Measurements from ENCODE around the gene STK31.
A peak's percentile ranks its signal among the peaks of the same experiment; 100 is the strongest.
"Not testable (repeated sequence)": the region's sequence is repeated elsewhere in the genome, so short reads cannot be mapped to it uniquely, and the experiment has no call there.

Gene STK31

GRCh38 chr7:23768022-23768421 lies 58.0 kb downstream of the STK31 start:
- TF ChIP-seq CTCF (IDR thresholded peaks at IDR 0.05) = no peak
- Mint-ChIP-seq H3K4me3 (no peak overlapping the region), H3K36me3 (ENCODE audit: low read depth) (no peaks in the 10 kb centered on the region), H3K27ac (no peak overlapping the region), H3K27me3 (ENCODE audit: low read depth, poor library complexity) (no peaks in the 10 kb centered on the region), H3K9me3 (no peaks in the 10 kb centered on the region), H3K4me1 (peaks cover 5% of the 10 kb centered on the region)
- DNase-seq = no peak

DNA sequence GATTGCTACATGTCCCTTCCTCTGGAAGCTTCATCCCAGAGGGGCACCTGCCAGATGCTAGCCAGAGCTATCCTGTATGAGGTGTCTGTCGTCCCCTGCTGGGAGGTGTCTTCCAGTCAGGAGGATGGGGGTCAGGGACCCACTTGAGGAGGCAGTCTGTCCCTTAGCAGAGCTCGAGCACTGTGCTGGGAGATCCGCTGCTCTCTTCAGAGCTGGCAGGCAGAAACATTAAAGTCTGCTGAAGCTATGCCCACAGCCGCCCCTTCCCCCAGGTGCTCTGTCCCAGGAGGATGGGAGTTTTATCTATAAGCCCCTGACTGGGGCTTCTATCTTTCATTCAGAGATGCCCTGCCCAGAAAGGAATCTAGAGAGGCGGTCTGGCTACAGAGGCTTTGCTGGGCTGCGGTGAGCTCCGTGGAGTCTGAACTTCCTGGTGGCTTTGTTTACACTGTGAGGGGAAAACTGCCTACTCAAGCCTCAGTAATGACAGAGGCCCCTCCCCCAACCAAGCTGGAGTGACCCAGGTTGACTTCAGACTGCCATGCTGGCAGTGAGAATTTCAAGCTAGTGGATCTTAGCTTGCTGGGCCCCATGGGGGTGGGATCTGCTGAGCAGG lies 69.3 kb downstream of the STK31 start:
- H3K27me3 Mint-ChIP-seq (ENCODE audit: low read depth, poor library complexity); DNase-seq; H3K36me3 Mint-ChIP-seq (ENCODE audit: low read depth); H3K4me1 Mint-ChIP-seq; H3K27ac Mint-ChIP-seq; H3K9me3 Mint-ChIP-seq; H3K4me3 Mint-ChIP-seq: not testable (repeated sequence)

GRCh38 chr7:23783115-23783514 lies 73.1 kb downstream of the STK31 start:
- H3K27ac Mint-ChIP-seq = no peak overlapping the region
- no peak for TF ChIP-seq CTCF (IDR thresholded peaks at IDR 0.05)
- H3K4me1 Mint-ChIP-seq = peaks cover 6% of the 10 kb centered on the region
- H3K9me3 Mint-ChIP-seq = no peaks in the 10 kb centered on the region
- no peak for DNase-seq
- H3K36me3 Mint-ChIP-seq (ENCODE audit: low read depth) = no peaks in the 10 kb centered on the region
- H3K27me3 Mint-ChIP-seq (ENCODE audit: low read depth, poor library complexity) = peaks cover 4% of the 10 kb centered on the region
- H3K4me3 Mint-ChIP-seq = no peak overlapping the region

DNA sequence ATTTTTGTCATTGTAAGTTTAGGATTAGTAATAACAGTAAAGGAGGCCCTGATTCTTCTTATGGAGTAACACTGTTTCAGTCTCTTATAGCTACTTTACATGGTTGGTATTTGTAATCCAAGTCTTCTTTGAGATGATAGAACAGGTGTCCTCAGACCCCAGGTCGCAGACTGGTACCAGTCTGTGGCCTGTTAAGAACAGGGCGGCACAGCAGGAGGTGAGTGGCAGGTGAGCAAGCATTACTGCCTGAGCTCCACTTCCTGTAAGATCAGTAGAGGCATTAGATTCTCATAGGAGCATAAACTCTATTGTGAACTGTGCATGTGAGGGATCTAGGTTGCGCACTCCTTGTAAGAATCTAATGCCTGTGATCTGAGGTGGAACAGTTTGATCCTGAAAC lies 77.3 kb downstream of the STK31 start:
- TF ChIP-seq CTCF (IDR thresholded peaks at IDR 0.05) = no peak
- Mint-ChIP-seq H3K27ac (peak overlapping the region; percentile 44), H3K4me1 (no peaks in the 10 kb centered on the region), H3K9me3 (no peaks in the 10 kb centered on the region), H3K36me3 (ENCODE audit: low read depth) (no peaks in the 10 kb centered on the region), H3K27me3 (ENCODE audit: low read depth, poor library complexity) (peaks cover 4% of the 10 kb centered on the region), H3K4me3 (no peak overlapping the region)
- DNase-seq = no peak

GRCh38 chr7:23788843-23789242 lies 78.8 kb downstream of the STK31 start:
- Mint-ChIP-seq H3K4me1 (no peaks in the 10 kb centered on the region), H3K4me3 (no peak overlapping the region), H3K27ac (no peak overlapping the region), H3K36me3 (ENCODE audit: low read depth) (peaks cover 6% of the 10 kb centered on the region), H3K9me3 (peaks cover 15% of the 10 kb centered on the region), H3K27me3 (ENCODE audit: low read depth, poor library complexity) (peaks cover 4% of the 10 kb centered on the region)
- DNase-seq = no peak
- TF ChIP-seq CTCF (IDR thresholded peaks at IDR 0.05) = no peak

DNA sequence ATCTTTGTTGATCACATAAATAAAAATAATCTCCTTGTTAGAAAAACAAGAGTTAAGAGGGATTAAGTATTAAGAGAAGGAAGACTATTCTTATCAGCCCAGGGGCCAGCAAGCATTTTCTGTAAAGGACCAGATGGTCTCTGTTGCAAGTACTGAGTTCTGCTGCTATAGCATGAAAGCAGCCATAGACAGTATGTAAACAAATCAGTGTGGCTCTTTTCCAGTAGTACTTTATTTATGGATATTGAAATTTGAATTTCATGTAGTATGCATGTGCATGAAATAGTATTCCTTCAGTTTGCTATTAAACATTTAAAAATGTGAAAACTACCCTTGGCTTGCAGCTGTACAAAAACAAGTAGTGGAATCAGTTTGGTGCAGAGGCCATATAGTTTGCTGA lies 81.7 kb downstream of the STK31 start:
- H3K27ac Mint-ChIP-seq = no peak overlapping the region
- DNase-seq = no peak
- TF ChIP-seq CTCF (IDR thresholded peaks at IDR 0.05) = no peak
- H3K36me3 Mint-ChIP-seq (ENCODE audit: low read depth) = peaks cover 30% of the 10 kb centered on the region
- H3K4me1 Mint-ChIP-seq = no peaks in the 10 kb centered on the region
- H3K9me3 Mint-ChIP-seq = peaks cover 44% of the 10 kb centered on the region
- no peak overlapping the region for H3K4me3 Mint-ChIP-seq
- no peaks in the 10 kb centered on the region for H3K27me3 Mint-ChIP-seq (ENCODE audit: low read depth, poor library complexity)

Data from nephron progenitor cell (in vitro differentiated cells).